PC-3 (cell line): ENCODE data around the gene IL31RA. TPM values are rescaled to one million over a fixed set of nuclear protein-coding genes. Genes with fewer than 3 reads are reported as not detected.

Experiments used
- ATAC-seq: fragments of 200-7000 bp; cut with Tn5 transposase; 2 replicates; pipeline ENCODE4 v1.9.1; 2020; ENCODE audit warnings: mild to moderate bottlenecking, moderate library complexity
- BruUV-seq: library from RNA; stranded (reverse); fragments of 400-500 nt; replicated peaks from 2 replicates; lab custom pipeline; 2021; lab: Mats Ljungman, UMichigan
- CTCF ChIA-PET: fragments of 300-600 bp; sonication (Branson Sonifier 250); formaldehyde crosslinking; loops from one replicate; lab custom pipeline; 2022; ENCODE audit warnings: antibody characterized with exemption; lab: Charles Lee
- POLR2A ChIA-PET: fragments of 300-600 bp; sonication (Branson Sonifier 250); formaldehyde crosslinking; loops from one replicate; lab custom pipeline; 2022; ENCODE audit warnings: antibody characterized with exemption; ENCODE audit not compliant: unreplicated experiment; lab: Charles Lee
- DNase-seq: peaks from one replicate; pipeline ENCODE4 v3.0.0-alpha.2; 2015
- H2AFZ ChIP-seq: fragments of 300-600 bp; sonication (generic); 2 replicates; pipeline ENCODE4 v1.6.0; 2016; ENCODE audit warnings: antibody characterized with exemption, low read length
- H3F3A ChIP-seq: fragments of 300-600 bp; sonication (generic); one replicate; pipeline ENCODE4 v1.6.0; 2017; ENCODE audit warnings: antibody characterized with exemption, low read length, control low read depth, mild to moderate bottlenecking; ENCODE audit not compliant: unreplicated experiment
- H3K27ac ChIP-seq: fragments of 300-600 bp; sonication (generic); 2 replicates; pipeline ENCODE4 v1.5.1; 2016; ENCODE audit warnings: mild to moderate bottlenecking, low read length
- H3K27me3 ChIP-seq: fragments of 300-600 bp; sonication (generic); 2 replicates; pipeline ENCODE4 v1.6.1; 2016; ENCODE audit warnings: low read length, mixed read lengths
- H3K36me3 ChIP-seq: fragments of 300-600 bp; sonication (generic); 2 replicates; pipeline ENCODE4 v1.6.1; 2016; ENCODE audit warnings: low read depth, mixed run types, low read length, mixed read lengths
- H3K4me1 ChIP-seq: fragments of 300-600 bp; sonication (generic); 2 replicates; pipeline ENCODE4 v1.5.1; 2016; ENCODE audit warnings: low read length; ENCODE audit not compliant: insufficient read depth
- H3K4me2 ChIP-seq: fragments of 300-600 bp; sonication (generic); 2 replicates; pipeline ENCODE4 v1.6.0; 2016; ENCODE audit warnings: low read length
- H3K4me3 ChIP-seq: fragments of 300-600 bp; sonication (generic); 2 replicates; pipeline ENCODE4 v1.5.1; 2016; ENCODE audit warnings: mild to moderate bottlenecking, low read length, mixed read lengths
- H3K79me2 ChIP-seq: fragments of 300-600 bp; sonication (generic); 2 replicates; pipeline ENCODE4 v1.6.1; 2017; ENCODE audit warnings: low read length, mixed read lengths
- H3K9ac ChIP-seq: fragments of 300-600 bp; sonication (generic); 2 replicates; pipeline ENCODE4 v1.6.0; 2016; ENCODE audit warnings: mild to moderate bottlenecking, low read length
- H3K9me2 ChIP-seq: fragments of 300-600 bp; sonication (generic); replicated peaks from 2 replicates; pipeline ENCODE4 v1.6.1; 2016; ENCODE audit warnings: mixed run types, low read length, mixed read lengths
- H3K9me3 ChIP-seq: fragments of 300-600 bp; sonication (generic); 2 replicates; pipeline ENCODE4 v1.6.1; 2016; ENCODE audit warnings: low read length, mixed read lengths
- H4K20me1 ChIP-seq: fragments of 300-600 bp; sonication (generic); 2 replicates; pipeline ENCODE4 v1.6.1; 2016; ENCODE audit warnings: low read length, mixed read lengths
- CTCF ChIP-seq: fragments of 300-600 bp; sonication (generic); conservative IDR thresholded peaks from 2 replicates; pipeline ENCODE4 v1.5.1; 2017; ENCODE audit warnings: antibody characterized with exemption, low read depth, mild to moderate bottlenecking, low read length
- EZH2 ChIP-seq: fragments of 300-600 bp; sonication (generic); IDR thresholded peaks from one replicate; pipeline ENCODE4 v1.6.1; 2017; ENCODE audit warnings: antibody characterized with exemption, mild to moderate bottlenecking, low read length; ENCODE audit not compliant: unreplicated experiment
- EZH2phosphoT487 ChIP-seq: fragments of 300-600 bp; sonication (generic); IDR thresholded peaks from 2 replicates; pipeline ENCODE4 v1.6.1; 2018; ENCODE audit warnings: mild to moderate bottlenecking, antibody characterized with exemption, low read length, borderline replicate concordance
- intact Hi-C: fragments of 100-400 bp; cut with micrococcal nuclease; formaldehyde crosslinking; loops from 2 replicates; pipeline ENCODE4 v1.9.0; 2023
- total RNA-seq: library from RNA; depleted of rRNA; stranded (reverse); fragments of >200 nt; gene quantifications from 2 replicates; pipeline ENCODE4 v1.2.3, GENCODE V29; 2014

IL31RA gene
- total RNA-seq, 1 experiment from 2014 or later: 1.6 TPM

GRCh38 chr5:55836191-55836590 is 15.0 kb upstream of the IL31RA start:
- BruUV-seq: no TSS peak
- Histone ChIP-seq H4K20me1 (no peaks in the 10 kb centered on the region), H3K36me3 (no peaks in the 10 kb centered on the region), H3K9me2 (no peaks in the 10 kb centered on the region), H3K4me2 (no peak overlapping the region), H3K9me3 (no peaks in the 10 kb centered on the region), H3K27me3 (no peaks in the 10 kb centered on the region), H3F3A (no peaks in the 10 kb centered on the region), H3K4me3 (no peak overlapping the region), H3K9ac (no peak overlapping the region), H3K79me2 (no peaks in the 10 kb centered on the region), H3K27ac (no peak overlapping the region), H2AFZ (no peak overlapping the region), H3K4me1 (no peaks in the 10 kb centered on the region)
- POLR2A ChIA-PET: no interaction called here
- DNase-seq: no peak
- ATAC-seq: no peak
- intact Hi-C loops: no loop called here
- CTCF ChIA-PET: no interaction called here
- TF ChIP-seq EZH2 (no peak), CTCF (no peak), EZH2phosphoT487 (no peak)

- H3K27ac ChIP-seq: no peak overlapping the region
- H3F3A ChIP-seq: no peaks in the 10 kb centered on the region
- no peaks in the 10 kb centered on the region for H3K9me3 ChIP-seq
- no peak overlapping the region for H3K4me3 ChIP-seq
- DNase-seq (no peak), ATAC-seq (no peak)
- no peaks in the 10 kb centered on the region for H3K27me3 ChIP-seq
- BruUV-seq: no TSS peak
- H2AFZ ChIP-seq: no peak overlapping the region
- H3K36me3 ChIP-seq: no peaks in the 10 kb centered on the region
- no peaks in the 10 kb centered on the region for H3K79me2 ChIP-seq
- no peaks in the 10 kb centered on the region for H3K9me2 ChIP-seq
- TF ChIP-seq CTCF: no peak
- TF ChIP-seq EZH2: no peak
- no peak for TF ChIP-seq EZH2phosphoT487
- intact Hi-C loops: no loop called here
- H3K9ac ChIP-seq: no peak overlapping the region
- POLR2A ChIA-PET: no interaction called here
- CTCF ChIA-PET: no interaction called here
- H3K4me1 ChIP-seq: no peaks in the 10 kb centered on the region
- no peak overlapping the region for H3K4me2 ChIP-seq
- H4K20me1 ChIP-seq: no peaks in the 10 kb centered on the region
Measured at GRCh38 chr5:55841976-55842375, 9.2 kb upstream of the IL31RA start.

- ATAC-seq (no peak), DNase-seq (no peak)
- no peaks in the 10 kb centered on the region for H4K20me1 ChIP-seq
- H3F3A ChIP-seq: no peaks in the 10 kb centered on the region
- H3K27me3 ChIP-seq: no peaks in the 10 kb centered on the region
- no peak overlapping the region for H3K4me2 ChIP-seq
- H3K9me2 ChIP-seq: no peaks in the 10 kb centered on the region
- H3K4me1 ChIP-seq: peaks cover 7% of the 10 kb centered on the region; the same call in 1 of the 2 replicates
- no TSS peak for BruUV-seq
- intact Hi-C loops: no loop called here
- ChIA-PET POLR2A (no interaction called here), CTCF (no interaction called here)
- no peak overlapping the region for H3K9ac ChIP-seq
- H3K4me3 ChIP-seq: no peak overlapping the region
- no peak overlapping the region for H2AFZ ChIP-seq
- no peak overlapping the region for H3K27ac ChIP-seq
- no peak for TF ChIP-seq EZH2
- no peak for TF ChIP-seq EZH2phosphoT487
- no peak for TF ChIP-seq CTCF
- H3K36me3 ChIP-seq: no peaks in the 10 kb centered on the region
- H3K79me2 ChIP-seq: no peaks in the 10 kb centered on the region
- H3K9me3 ChIP-seq: no peaks in the 10 kb centered on the region
Measured at GRCh38 chr5:55847837-55848236, 3.3 kb upstream of the IL31RA start.
